ENCODE results near the gene NXPE3.

NXPE3 gene

GRCh38 chr3:101803173-101803782, 24.3 kb downstream of the NXPE3 start:
- no peak overlapping the region for H3K4me3 ChIP-seq (ENCODE audit: low read depth, low read length)
- H3K27me3 ChIP-seq (ENCODE audit: control insufficient read depth, insufficient read depth, low read length), result no peaks in the 10 kb centered on the region
- no peaks in the 10 kb centered on the region for H3K9me3 ChIP-seq (ENCODE audit: control insufficient read depth, insufficient read depth, low read depth, low read length)
- H3K4me1 ChIP-seq (ENCODE audit: control insufficient read depth, insufficient read depth, low read length), result peaks cover 11% of the 10 kb centered on the region; the same call in 1 of the 2 replicates
- peaks cover 26% of the 10 kb centered on the region for H3K36me3 ChIP-seq (ENCODE audit: control insufficient read depth, insufficient read depth, low read length)
- H3K27ac ChIP-seq (ENCODE audit: low read depth, low read length), result no peak overlapping the region
- H3K9ac ChIP-seq (ENCODE audit: low read length), result no peak overlapping the region

DNA sequence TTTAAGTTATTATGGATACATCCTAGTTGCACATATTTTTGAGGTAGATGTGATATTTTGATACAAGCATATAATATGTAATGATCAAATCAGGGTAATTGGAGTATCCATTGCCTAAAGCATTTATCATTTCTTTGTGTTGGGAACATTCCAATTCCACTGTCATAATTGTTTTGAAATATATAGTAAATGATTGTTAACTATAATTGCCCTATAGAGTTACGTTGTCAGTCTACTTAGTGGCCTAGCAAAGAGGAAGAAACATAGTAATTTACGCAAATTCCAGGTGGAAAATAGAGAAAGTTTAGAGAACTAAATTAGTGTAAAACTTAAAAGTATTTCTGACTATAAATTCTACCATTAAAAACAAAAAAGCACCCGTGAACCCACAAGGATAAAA, 24.9 kb downstream of the NXPE3 start:
- no peak overlapping the region for H3K27ac ChIP-seq (ENCODE audit: low read depth, low read length)
- H3K4me1 ChIP-seq (ENCODE audit: control insufficient read depth, insufficient read depth, low read length), result peaks cover 11% of the 10 kb centered on the region; the same call in 1 of the 2 replicates
- H3K36me3 ChIP-seq (ENCODE audit: control insufficient read depth, insufficient read depth, low read length), result peaks cover 26% of the 10 kb centered on the region
- no peaks in the 10 kb centered on the region for H3K9me3 ChIP-seq (ENCODE audit: control insufficient read depth, insufficient read depth, low read depth, low read length)
- no peak overlapping the region for H3K4me3 ChIP-seq (ENCODE audit: low read depth, low read length)
- H3K9ac ChIP-seq (ENCODE audit: low read length), result no peak overlapping the region
- no peaks in the 10 kb centered on the region for H3K27me3 ChIP-seq (ENCODE audit: control insufficient read depth, insufficient read depth, low read length)

GRCh38 chr3:101806491-101806890, 27.5 kb downstream of the NXPE3 start:
- Histone ChIP-seq H3K36me3 (ENCODE audit: control insufficient read depth, insufficient read depth, low read length) (peaks cover 20% of the 10 kb centered on the region), H3K4me1 (ENCODE audit: control insufficient read depth, insufficient read depth, low read length) (peaks cover 4% of the 10 kb centered on the region; the same call in 1 of the 2 replicates), H3K4me3 (ENCODE audit: low read depth, low read length) (no peak overlapping the region), H3K27ac (ENCODE audit: low read depth, low read length) (no peak overlapping the region), H3K9me3 (ENCODE audit: control insufficient read depth, insufficient read depth, low read depth, low read length) (no peaks in the 10 kb centered on the region), H3K9ac (ENCODE audit: low read length) (no peak overlapping the region), H3K27me3 (ENCODE audit: control insufficient read depth, insufficient read depth, low read length) (no peaks in the 10 kb centered on the region)

DNA sequence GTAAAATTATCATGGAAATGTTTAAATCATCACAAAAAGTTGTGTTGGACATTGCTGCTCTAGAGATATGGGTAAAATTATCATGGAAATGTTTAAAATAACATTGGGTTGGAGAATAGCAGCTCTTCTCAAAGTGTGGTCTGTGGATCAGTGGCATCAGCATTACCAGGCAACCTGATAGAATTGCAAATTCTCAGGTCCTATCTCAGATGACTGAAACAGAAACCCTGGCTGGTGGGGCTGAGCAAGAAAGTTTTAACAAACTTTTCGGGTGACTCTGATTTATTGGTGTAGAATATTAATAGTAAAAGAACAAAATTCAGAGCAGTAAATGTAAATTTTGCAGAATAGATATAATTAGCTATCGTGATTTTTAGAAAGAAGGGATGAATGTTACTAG, 28.9 kb downstream of the NXPE3 start:
- H3K9me3 ChIP-seq (ENCODE audit: control insufficient read depth, insufficient read depth, low read depth, low read length), result no peaks in the 10 kb centered on the region
- H3K27ac ChIP-seq (ENCODE audit: low read depth, low read length), result no peak overlapping the region
- peaks cover 4% of the 10 kb centered on the region; the same call in 1 of the 2 replicates for H3K4me1 ChIP-seq (ENCODE audit: control insufficient read depth, insufficient read depth, low read length)
- H3K27me3 ChIP-seq (ENCODE audit: control insufficient read depth, insufficient read depth, low read length), result no peaks in the 10 kb centered on the region
- peaks cover 9% of the 10 kb centered on the region for H3K36me3 ChIP-seq (ENCODE audit: control insufficient read depth, insufficient read depth, low read length)
- H3K9ac ChIP-seq (ENCODE audit: low read length), result no peak overlapping the region
- H3K4me3 ChIP-seq (ENCODE audit: low read depth, low read length), result no peak overlapping the region

GRCh38 chr3:101809178-101810021, 30.4 kb downstream of the NXPE3 start:
- no peaks in the 10 kb centered on the region for H3K27me3 ChIP-seq (ENCODE audit: control insufficient read depth, insufficient read depth, low read length)
- no peak overlapping the region for H3K4me3 ChIP-seq (ENCODE audit: low read depth, low read length)
- H3K9ac ChIP-seq (ENCODE audit: low read length), result no peak overlapping the region
- no peak overlapping the region for H3K27ac ChIP-seq (ENCODE audit: low read depth, low read length)
- no peaks in the 10 kb centered on the region for H3K36me3 ChIP-seq (ENCODE audit: control insufficient read depth, insufficient read depth, low read length)
- no peaks in the 10 kb centered on the region for H3K9me3 ChIP-seq (ENCODE audit: control insufficient read depth, insufficient read depth, low read depth, low read length)
- H3K4me1 ChIP-seq (ENCODE audit: control insufficient read depth, insufficient read depth, low read length), result peaks cover 7% of the 10 kb centered on the region

- H3K27ac ChIP-seq (ENCODE audit: low read depth, low read length), result no peak overlapping the region
- H3K27me3 ChIP-seq (ENCODE audit: control insufficient read depth, insufficient read depth, low read length), result no peaks in the 10 kb centered on the region
- H3K9ac ChIP-seq (ENCODE audit: low read length), result no peak overlapping the region
- H3K4me1 ChIP-seq (ENCODE audit: control insufficient read depth, insufficient read depth, low read length), result peaks cover 7% of the 10 kb centered on the region
- H3K9me3 ChIP-seq (ENCODE audit: control insufficient read depth, insufficient read depth, low read depth, low read length), result no peaks in the 10 kb centered on the region
- H3K36me3 ChIP-seq (ENCODE audit: control insufficient read depth, insufficient read depth, low read length), result no peaks in the 10 kb centered on the region
- no peak overlapping the region for H3K4me3 ChIP-seq (ENCODE audit: low read depth, low read length)
These were observed 31.0 kb downstream of the NXPE3 start for GRCh38 chr3:101810022-101810418.

DNA sequence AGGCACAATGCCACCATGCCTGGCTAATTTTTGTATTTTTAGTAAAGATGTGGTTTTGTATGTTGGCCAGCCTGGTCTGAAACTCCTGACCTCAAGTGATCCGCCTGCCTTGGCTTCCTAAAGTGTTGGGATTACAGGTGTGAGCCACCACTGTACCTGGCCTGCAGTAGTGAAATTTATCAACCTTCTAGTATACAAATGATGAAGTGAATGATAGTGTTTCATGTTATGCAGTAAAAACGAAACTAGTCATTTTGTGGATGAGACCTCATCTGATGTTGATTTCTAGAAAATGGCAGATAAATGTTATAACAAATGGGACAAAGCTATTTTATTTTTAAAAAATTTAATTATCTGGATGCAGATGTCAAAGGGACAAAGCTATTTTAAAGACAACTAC, 32.9 kb downstream of the NXPE3 start:
- no peaks in the 10 kb centered on the region for H3K27me3 ChIP-seq (ENCODE audit: control insufficient read depth, insufficient read depth, low read length)
- peaks cover under 1% of the 10 kb centered on the region; the same call in 1 of the 2 replicates for H3K36me3 ChIP-seq (ENCODE audit: control insufficient read depth, insufficient read depth, low read length)
- peaks cover 7% of the 10 kb centered on the region for H3K4me1 ChIP-seq (ENCODE audit: control insufficient read depth, insufficient read depth, low read length)
- H3K9ac ChIP-seq (ENCODE audit: low read length), result no peak overlapping the region
- H3K4me3 ChIP-seq (ENCODE audit: low read depth, low read length), result no peak overlapping the region
- H3K27ac ChIP-seq (ENCODE audit: low read depth, low read length), result no peak overlapping the region
- H3K9me3 ChIP-seq (ENCODE audit: control insufficient read depth, insufficient read depth, low read depth, low read length), result no peaks in the 10 kb centered on the region

DNA sequence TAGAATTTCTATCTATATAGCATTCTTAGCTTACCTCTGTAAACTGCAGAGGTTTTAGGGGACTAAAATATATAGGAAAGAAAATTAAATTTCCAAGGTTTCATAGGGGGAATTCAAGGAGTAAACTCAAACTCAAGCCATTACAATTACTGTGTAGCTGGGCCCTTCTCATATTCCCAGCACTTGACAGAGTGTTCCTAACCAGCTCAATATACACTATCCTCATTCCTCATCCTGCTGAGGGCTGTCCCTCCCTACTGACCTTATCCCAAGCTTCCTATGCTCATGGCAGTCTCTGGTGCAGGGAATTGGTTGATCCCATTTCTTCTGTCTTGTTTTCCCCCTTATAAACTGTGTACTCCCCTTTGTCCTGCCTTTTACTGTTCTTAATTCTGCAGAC, 33.9 kb downstream of the NXPE3 start:
- Histone ChIP-seq H3K36me3 (ENCODE audit: control insufficient read depth, insufficient read depth, low read length) (peaks cover 3% of the 10 kb centered on the region; the same call in 1 of the 2 replicates), H3K9me3 (ENCODE audit: control insufficient read depth, insufficient read depth, low read depth, low read length) (no peaks in the 10 kb centered on the region), H3K4me1 (ENCODE audit: control insufficient read depth, insufficient read depth, low read length) (peaks cover 7% of the 10 kb centered on the region), H3K9ac (ENCODE audit: low read length) (no peak overlapping the region), H3K4me3 (ENCODE audit: low read depth, low read length) (no peak overlapping the region), H3K27ac (ENCODE audit: low read depth, low read length) (no peak overlapping the region), H3K27me3 (ENCODE audit: control insufficient read depth, insufficient read depth, low read length) (no peaks in the 10 kb centered on the region)

DNA sequence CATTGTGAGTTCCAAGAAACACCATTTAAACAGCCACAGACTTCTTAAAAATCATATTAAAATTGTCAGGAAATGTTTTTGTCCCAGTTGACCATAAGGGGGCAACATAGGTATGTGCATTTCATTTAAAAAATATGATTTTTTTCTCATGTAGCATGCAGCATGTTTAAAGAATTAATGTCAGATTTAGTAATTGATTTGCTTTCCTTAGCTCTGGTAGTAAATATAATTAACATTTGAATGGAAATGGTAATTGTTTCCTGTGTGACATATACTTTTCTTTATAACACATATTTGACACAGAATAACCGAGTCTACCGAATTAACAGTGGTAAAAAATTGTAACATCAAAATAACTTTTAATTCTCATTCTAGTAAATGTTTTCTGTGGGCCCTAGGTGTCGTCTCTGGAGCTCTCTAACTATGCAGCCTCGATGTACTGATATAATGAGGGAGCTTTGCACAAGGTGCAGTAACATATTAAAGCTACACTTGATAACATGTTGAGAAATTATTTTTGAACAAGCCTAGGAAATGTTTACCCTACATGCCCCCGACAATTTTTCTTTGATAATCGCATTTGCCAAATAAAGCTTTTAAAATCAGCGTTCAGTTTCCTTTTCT, 34.9 kb downstream of the NXPE3 start:
- Histone ChIP-seq H3K27ac (ENCODE audit: low read depth, low read length) (no peak overlapping the region), H3K4me3 (ENCODE audit: low read depth, low read length) (no peak overlapping the region), H3K9me3 (ENCODE audit: control insufficient read depth, insufficient read depth, low read depth, low read length) (no peaks in the 10 kb centered on the region), H3K36me3 (ENCODE audit: control insufficient read depth, insufficient read depth, low read length) (peaks cover 3% of the 10 kb centered on the region; the same call in 1 of the 2 replicates), H3K9ac (ENCODE audit: low read length) (no peak overlapping the region), H3K4me1 (ENCODE audit: control insufficient read depth, insufficient read depth, low read length) (peaks cover 7% of the 10 kb centered on the region), H3K27me3 (ENCODE audit: control insufficient read depth, insufficient read depth, low read length) (no peaks in the 10 kb centered on the region)

DNA sequence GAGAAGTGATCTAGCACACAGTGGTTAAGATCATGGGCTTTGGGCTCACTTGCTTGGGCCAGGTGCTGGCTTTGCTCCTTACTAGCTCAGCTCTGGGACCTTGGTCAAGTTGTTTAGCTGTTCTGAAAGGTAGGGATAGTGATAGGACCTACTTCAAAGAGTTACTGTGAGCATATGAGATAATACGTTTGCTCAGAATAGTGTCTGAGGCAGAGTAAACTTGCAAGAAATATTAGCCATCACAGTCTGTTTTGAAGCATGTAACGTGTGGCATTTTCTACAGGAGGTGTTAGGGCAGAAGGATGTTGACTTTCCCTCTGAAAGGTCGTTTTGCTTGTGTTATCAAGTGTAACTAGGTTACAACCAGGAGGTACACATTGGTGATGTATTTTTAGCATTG, 35.8 kb downstream of the NXPE3 start:
- Histone ChIP-seq H3K9ac (ENCODE audit: low read length) (no peak overlapping the region), H3K27me3 (ENCODE audit: control insufficient read depth, insufficient read depth, low read length) (no peaks in the 10 kb centered on the region), H3K9me3 (ENCODE audit: control insufficient read depth, insufficient read depth, low read depth, low read length) (no peaks in the 10 kb centered on the region), H3K4me3 (ENCODE audit: low read depth, low read length) (no peak overlapping the region), H3K36me3 (ENCODE audit: control insufficient read depth, insufficient read depth, low read length) (peaks cover 3% of the 10 kb centered on the region; the same call in 1 of the 2 replicates), H3K4me1 (ENCODE audit: control insufficient read depth, insufficient read depth, low read length) (peaks cover 4% of the 10 kb centered on the region; the same call in 1 of the 2 replicates), H3K27ac (ENCODE audit: low read depth, low read length) (no peak overlapping the region)

Measured in HUES6 (cell line).